GM18507 (cell line): ENCODE results near the gene MALT1.
"Not testable (repeated sequence)": the region's sequence is repeated elsewhere in the genome, so short reads cannot be mapped to it uniquely, and the experiment has no call there.

Experiments
- DNase-seq: peaks from one replicate; pipeline ENCODE4 v3.0.0; 2011; ENCODE audit warnings: low read depth; ENCODE audit not compliant: insufficient read length; ENCODE audit errors: extremely low spot score
- FAIRE-seq: peaks from 2 replicates; lab custom pipeline; 2011; peaks lifted over from hg19 to GRCh38; lab: Jason Lieb, UNC

The MALT1 gene

GRCh38 chr18:58721566-58722239 lies 50.4 kb downstream of the MALT1 start:
- FAIRE-seq = no peak

DNA sequence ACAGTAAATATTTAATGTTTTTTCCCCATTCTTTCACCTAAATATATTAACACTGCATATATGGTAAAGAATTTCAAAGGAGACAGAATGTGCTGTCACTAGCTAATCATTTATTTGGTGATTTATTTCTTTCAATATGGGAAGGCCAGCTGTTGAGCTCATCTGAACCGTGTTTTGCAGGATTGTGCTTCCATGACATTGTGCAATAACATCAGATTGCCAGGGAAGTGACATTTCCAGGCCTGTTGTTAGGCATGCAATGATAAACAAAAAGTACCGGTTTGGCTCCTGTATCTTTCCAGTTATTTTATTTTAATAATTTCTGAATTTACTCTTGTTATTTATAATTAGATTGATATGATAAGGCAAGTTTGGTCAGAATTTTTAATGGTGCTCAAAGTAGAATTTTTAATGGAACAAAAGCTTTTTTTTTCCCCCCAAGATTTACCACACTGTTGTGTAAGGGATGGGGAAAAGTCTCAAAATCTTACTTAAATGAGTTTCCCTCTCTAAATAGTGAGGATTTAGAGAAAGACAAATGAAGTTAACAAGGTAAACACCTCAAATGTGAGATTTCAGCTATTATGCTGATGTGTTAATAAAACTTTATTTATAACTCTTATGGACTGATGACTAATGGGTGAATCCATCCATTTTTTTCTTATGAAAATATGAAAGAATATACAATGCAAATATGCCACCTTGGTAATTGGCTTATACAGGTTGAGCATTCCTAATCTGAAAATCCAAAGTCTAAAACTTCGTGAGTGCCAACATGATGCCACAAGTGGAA lies 52.7 kb downstream of the MALT1 start:
- FAIRE-seq (no peak), DNase-seq (no peak)

More at GRCh38 chr18:58721566-58722239, 50.4 kb downstream of the MALT1 start:
- DNase-seq = no peak

DNA sequence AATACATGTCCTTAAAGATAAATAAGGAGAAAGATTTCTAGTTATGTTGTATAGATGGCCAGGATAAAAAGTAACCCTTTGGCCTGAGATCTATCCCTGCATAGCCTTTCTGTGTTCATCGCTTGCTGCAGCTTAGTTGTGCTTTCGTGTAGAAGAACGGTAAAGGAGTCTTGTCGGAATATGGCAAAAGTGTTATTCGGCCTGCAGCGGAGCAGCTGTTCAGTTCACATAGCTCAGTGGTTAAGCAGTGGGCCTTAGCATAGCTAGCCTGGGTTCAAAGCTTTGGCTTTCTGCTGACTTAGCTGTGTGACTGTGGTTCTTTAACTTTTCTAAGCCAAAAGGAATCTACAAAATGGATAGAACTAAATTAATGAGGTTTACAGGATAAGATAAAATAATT lies 55.4 kb downstream of the MALT1 start:
- no peak for FAIRE-seq
- no peak for DNase-seq

GRCh38 chr18:58727776-58728500 lies 56.7 kb downstream of the MALT1 start:
- no peak for FAIRE-seq

GRCh38 chr18:58728719-58729118 lies 57.5 kb downstream of the MALT1 start:
- DNase-seq (no peak), FAIRE-seq (no peak)

More at GRCh38 chr18:58727776-58728500, 56.7 kb downstream of the MALT1 start:
- no peak for DNase-seq

DNA sequence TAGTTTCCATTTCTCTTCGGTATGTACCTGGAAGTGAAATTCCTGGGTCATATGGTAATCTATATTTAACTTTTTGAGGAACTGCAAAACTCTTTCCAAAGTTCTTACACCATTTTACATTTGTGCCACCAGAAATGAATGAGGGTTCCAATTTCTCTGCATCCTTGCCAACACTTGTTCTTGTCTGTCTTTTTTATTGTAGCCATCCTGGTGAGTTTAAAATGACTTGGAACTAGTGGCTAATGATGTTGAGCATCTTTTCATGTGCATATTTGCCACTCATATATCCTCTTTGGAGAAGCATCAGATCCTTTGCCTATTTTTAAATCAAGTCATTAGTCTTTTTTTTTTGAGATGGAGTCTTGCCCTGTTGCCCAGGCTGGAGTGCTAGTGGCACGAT lies 59.4 kb downstream of the MALT1 start:
- DNase-seq (no peak), FAIRE-seq (no peak)

DNA sequence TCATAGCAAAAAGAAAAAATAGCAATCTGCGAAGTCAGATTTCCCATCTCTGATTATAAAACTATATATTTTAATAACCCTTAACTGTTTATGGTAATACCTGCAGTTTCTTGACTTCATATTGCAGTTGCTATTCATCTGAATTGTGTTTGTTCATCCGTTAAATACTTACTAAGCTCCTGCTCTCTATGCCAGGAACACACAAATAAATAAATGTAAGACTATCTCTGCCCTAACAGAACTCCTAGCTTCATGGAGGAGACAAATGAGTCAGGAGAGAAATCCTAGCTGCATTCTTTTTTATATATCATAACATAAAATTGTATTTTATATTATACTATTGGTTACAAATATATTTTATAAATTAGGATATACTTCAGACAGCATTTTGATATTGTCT lies 61.2 kb downstream of the MALT1 start:
- no peak for FAIRE-seq
- no peak for DNase-seq

- DNase-seq (no peak), FAIRE-seq (no peak)
Measured at GRCh38 chr18:58733866-58734265, 62.6 kb downstream of the MALT1 start.

- no peak for DNase-seq
- FAIRE-seq = no peak
Measured at GRCh38 chr18:58738322-58738721, 67.1 kb downstream of the MALT1 start.

DNA sequence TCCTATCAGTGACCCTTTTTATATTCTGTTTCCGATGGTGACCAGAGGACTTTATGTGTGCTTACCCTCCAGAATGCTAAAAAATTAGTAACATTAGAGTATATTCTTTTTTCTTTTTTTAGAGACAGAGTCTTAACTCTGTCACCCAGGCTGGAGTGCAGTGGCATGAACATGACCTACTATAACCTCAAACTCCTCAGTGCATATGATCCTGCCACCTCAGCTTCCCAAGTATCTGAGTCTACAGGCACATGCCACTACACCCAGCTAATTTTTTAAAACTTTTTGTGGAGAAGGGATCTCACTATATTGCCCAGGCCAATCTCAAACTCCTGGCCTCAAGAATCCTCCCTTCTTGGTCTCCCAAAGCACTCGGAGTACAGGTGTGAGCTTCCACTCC lies 74.6 kb downstream of the MALT1 start:
- FAIRE-seq (no peak), DNase-seq (no peak)

- FAIRE-seq = no peak
- DNase-seq = no peak
Measured at GRCh38 chr18:58748899-58749595, 77.8 kb downstream of the MALT1 start.

- FAIRE-seq (no peak), DNase-seq (no peak)
Measured at GRCh38 chr18:58753976-58754375, 82.7 kb downstream of the MALT1 start.

DNA sequence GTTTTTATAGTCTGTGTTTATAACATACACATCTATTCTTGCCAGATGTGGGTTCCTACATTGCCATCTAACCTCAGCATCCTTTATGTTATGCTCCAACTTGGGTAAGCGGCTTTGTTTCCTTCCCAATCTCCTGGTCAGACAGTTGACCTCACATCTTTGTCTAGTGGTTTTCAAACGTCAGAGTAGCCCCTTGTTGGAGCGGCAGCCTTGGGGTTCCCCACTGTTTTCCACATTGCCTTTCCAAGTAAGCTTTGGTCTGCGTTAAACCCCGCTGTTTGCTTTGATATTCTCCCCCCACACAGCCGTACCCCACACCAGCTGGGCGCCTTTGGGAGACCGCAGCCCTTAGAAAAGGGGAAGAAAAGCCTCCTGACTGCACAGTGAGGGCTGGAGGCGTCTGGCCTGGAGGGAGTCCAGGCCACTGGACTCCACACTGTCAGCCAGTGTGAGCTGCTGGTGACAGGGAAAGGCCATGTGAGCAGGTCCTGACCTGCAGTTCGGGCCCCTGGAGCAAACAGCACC lies 83.3 kb downstream of the MALT1 start:
- no peak for FAIRE-seq

DNA sequence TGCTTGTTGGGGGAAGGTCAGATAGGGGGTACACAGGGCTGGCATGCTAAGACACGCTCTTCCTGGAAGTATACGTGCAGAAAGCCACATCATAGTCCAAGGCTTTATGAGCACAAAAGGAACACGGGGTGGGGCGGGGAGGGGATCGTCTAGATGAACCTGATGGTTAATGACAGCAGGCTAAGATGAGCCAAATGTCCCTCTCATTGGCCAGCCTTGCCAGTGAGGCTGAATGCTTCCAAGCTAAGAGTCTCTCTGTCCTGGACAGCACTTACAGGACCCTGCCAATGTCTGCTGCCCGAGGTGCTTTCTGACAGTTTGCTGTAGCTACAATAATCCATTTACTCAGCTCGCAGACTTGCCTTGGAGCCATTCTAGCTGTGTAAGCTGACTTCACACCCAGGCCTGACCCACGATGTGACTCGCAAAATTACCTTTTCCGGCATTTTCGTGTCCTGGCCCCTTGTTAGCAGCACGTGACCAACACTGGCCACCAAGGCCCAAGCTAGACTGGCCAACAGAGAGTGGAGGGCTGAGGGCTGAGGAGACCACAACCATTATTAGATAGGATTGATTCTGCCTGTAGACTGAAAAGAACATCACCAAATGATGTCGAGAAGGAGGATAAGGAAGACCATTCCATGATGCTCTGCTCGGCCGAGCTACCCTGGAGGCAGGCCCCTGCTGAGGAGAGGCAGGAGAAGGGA lies 84.2 kb downstream of the MALT1 start:
- FAIRE-seq (no peak), DNase-seq (no peak)

More for the DNA sequence above, 83.3 kb downstream of the MALT1 start:
- DNase-seq = no peak

- FAIRE-seq = no peak
- no peak for DNase-seq
Measured at GRCh38 chr18:58756148-58756547, 84.9 kb downstream of the MALT1 start.

GRCh38 chr18:58756596-58757240 lies 85.5 kb downstream of the MALT1 start:
- no peak for FAIRE-seq

DNA sequence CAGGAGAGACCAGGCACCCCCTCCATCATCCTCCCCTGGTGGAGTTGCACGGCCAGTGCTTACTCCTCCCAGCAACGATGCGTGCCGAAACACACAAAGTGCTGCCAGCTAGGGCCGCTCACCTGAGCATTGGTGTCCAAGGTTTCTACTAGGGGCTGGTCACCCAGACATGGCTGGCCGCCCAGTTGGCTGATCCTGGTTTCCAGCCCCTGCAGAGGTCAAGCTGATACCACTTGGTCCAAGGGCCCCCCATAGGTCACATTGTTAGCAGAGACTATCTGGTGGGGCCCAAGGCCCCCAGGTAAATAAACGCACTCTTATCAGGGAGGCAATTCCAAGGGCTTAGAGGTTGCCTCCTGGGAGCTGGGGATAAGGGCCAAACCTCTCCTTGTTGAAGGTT lies 86.1 kb downstream of the MALT1 start:
- DNase-seq, FAIRE-seq: not testable (repeated sequence)

More at GRCh38 chr18:58756596-58757240, 85.5 kb downstream of the MALT1 start:
- no peak for DNase-seq

- FAIRE-seq = no peak
Measured at GRCh38 chr18:58758046-58758445, 86.8 kb downstream of the MALT1 start.

More at GRCh38 chr18:58758046-58758445, 86.8 kb downstream of the MALT1 start:
- no peak for DNase-seq
